Left renal pelvis (tissue), 4 donors: ENCODE data around the gene PRDM16. TPM values are rescaled to one million over a fixed set of nuclear protein-coding genes. Genes with fewer than 3 reads are reported as not detected.

Experiments
- DNase-seq, 4 donors: peaks; one replicate each; pipeline ENCODE4 v3.0.0-alpha.2; 2013; ENCODE audit warnings: low read depth in 4 of 4, low spot score in 3 of 4
- polyA plus RNA-seq, 4 donors: library from polyadenylated mRNA; unstranded; fragments of 120-200 nt; gene quantifications; one replicate each; pipeline ENCODE4 v1.2.1, GENCODE V29; 2013; ENCODE audit not compliant: insufficient read length in 4 of 4

Gene PRDM16
- 10 to 100 TPM in 1 of 4 donors, 1 to 10 TPM in 3; 1.1 to 11.1 (median 6.8) TPM for polyA plus RNA-seq

DNA sequence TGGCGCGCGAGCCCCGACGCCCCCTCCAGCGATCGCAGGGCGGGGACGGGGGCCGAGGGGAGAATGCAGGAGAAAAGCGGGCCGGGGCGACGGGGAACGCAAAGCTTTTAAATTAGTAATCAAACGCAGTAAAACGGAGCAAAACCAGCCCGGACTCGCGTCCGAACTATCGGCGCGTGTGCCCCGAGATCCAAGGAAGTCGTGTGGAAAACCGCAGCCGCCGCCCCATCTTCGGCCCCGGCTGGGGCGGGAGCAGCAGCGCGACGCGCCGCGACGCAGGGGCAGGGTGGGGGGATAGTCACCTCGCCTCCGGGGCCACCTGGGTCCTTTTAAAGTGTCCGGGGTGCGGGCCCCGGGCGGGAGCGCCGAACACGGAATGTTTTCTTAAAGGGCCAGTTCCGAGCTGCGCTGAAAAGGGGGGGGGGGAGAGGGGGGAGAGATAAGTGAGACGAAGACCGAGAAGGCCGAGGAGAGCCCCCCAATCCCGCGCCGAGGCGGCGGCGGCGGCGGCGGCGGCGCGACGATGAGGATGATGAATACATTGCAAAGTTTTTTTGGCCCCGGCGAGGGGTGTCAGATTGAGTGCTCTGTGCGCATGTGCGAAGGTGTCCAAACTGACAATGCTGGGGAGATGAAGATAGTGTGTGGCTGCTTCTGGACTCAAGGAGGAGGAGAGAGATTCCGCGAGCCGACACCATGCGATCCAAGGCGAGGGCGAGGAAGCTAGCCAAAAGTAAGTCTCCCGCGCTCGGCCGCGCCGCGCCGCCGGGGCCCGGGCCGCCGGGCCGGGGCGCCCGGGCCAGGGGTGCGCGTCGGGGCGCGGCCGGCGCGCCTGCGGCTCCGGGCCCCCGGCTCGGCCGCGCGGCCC, at the start of gene PRDM16:
PRDM16 (plus strand) TSS at position 640 of the 868 bp plus-strand sequence; CDS start at position 697, 57 bp downstream.
- DNase-seq, result no peak

DNA sequence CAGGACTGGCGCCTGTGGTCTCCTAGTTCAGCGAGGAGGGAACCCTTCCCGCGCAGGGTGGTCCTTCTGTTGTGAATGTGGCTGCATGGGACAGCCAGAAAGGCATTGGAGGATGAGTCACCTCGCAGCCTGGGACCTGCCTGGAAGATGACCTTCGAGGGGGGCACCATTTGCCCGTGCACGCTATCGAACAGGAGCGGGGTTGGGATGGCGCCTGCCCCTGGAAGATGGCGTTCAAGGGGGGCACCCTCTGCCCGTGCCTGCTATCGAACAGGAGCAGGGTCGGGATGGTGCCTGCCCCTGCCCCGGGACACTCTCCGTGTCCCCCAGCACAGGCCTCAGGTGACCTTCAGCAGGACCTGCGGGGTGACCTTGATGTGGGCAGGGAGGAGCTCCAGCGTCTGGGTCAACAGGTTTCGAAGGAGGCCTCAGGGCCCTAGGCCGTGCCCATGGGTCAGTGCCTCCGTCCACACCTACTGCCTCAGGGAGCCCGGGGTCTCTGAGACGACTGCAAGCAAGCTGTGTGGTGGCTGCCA, 49.4 kb upstream of the PRDM16 start:
- no peak for DNase-seq

DNA sequence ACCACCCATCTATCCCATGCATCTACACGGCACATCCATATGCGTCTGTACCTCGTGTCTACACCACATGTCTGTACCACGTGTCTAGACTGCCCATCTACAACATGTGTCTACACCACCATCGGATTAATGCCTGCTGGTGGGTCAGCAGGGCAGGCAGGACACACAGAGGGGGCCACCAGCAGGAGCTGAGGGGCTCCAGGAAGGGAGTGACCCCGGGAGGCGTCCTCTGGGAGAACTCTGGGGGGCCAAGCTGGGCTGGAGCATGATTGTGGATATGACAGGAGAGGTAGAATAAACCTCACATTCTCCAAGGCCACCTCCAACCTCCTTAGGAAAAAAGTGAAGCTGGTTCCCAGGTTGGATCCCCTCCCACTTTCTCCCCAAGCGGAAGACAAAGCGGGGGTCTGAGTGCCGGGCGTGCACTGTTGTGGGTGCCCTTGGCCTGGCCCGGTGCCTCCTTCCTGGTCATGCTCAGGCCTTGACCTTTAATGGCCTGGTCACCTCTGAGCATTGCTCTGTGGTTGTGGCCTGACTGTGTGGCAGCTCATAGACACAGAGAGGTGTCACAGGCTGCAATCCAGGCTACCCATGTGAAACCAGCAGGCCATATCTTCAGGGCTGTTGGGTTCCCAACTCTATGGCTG, 48.6 kb upstream of the PRDM16 start:
- DNase-seq, result no peak

DNA sequence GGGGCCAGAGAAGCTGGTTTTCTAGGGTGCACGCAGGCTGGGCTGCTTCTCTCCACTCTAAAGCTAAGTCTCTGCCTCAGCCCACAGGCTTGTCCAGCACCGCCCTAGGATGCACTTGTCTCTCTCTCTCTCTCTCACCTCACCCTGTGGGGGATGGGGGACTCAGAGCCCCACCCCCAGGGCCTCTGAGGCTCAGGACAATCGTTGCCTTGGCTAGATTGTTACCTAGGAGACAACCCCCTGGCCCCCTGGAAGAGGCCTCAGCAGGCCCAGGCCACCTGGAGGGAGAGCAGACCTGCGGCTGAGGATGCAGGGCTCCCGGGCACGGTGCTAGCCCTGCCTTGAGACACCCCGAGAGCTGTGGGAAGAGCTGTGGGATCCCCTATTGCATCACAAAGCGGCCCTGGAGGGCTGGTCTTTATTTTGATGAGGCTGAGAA, 47.8 kb upstream of the PRDM16 start, which contains the start of gene ACTRT2:
ACTRT2 (plus strand) TSS at position 235 of the 439 bp plus-strand sequence. CDS start 220 bp downstream, outside the sequence.
- DNase-seq, result no peak

GRCh38 chr1:3021801-3022401, 47.1 kb upstream of the PRDM16 start:
- DNase-seq, result no peak

GRCh38 chr1:3022511-3022973, 46.5 kb upstream of the PRDM16 start:
- no peak for DNase-seq

DNA sequence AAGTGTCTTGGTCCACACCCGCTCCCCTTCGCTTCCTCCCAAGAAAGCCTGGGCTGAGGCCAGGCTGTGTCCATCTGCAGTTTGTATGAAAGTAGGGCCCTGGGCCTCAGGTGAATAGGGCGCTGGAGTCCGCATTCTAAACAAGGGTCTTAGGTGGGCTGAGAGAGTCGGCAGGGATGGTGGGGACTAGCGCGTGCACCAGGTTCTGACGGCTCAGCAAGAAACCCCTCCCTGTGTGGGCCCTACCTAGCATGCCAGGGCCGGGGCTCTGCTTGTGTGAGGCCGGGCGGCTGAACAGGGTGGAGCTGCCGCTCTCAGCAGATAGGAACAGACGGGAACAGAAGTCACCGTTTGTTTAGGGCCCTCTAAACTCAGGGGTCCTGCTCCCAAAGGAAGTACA, 46.0 kb upstream of the PRDM16 start:
- DNase-seq, result no peak

DNA sequence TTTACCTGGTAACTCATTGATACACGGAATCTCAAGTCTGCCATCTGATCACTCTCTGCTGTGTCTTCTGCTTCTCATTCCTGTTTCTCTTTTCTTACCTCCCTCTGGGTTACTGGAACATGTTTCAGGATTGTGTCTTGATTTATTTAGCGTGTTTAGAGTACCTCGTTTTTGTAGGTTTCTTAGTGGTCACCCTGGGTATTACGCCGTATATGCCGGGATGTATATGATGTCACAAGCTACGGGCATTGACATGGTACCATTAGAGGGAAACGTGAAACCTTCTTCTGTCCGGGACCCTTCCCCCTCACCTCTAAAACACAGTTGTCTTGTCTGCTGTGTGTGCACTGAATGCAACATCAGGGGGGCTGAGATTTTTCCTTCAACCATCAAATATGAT, 45.0 kb upstream of the PRDM16 start:
- no peak for DNase-seq

GRCh38 chr1:3024588-3024987, 44.4 kb upstream of the PRDM16 start:
- DNase-seq, result no peak

DNA sequence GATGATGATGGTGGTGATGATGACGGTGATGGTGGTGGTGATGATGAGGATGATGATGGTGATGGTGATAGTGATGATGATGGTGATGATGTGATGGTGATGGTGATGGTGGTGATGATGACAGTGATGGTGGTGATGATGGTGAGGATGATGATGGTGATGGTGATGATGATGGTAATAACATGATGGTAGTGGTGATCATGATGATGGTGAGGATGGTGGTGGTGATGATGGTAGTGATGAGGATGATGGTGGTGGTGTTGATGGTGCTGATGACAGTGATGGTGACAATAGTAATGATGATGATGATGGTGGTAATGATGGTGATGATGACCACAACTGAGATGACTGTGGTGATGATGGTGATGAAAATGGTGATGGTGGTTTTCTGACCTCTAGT, 42.9 kb upstream of the PRDM16 start:
- DNase-seq, result no peak

GRCh38 chr1:3026581-3027391, 42.2 kb upstream of the PRDM16 start:
- DNase-seq, result no peak

DNA sequence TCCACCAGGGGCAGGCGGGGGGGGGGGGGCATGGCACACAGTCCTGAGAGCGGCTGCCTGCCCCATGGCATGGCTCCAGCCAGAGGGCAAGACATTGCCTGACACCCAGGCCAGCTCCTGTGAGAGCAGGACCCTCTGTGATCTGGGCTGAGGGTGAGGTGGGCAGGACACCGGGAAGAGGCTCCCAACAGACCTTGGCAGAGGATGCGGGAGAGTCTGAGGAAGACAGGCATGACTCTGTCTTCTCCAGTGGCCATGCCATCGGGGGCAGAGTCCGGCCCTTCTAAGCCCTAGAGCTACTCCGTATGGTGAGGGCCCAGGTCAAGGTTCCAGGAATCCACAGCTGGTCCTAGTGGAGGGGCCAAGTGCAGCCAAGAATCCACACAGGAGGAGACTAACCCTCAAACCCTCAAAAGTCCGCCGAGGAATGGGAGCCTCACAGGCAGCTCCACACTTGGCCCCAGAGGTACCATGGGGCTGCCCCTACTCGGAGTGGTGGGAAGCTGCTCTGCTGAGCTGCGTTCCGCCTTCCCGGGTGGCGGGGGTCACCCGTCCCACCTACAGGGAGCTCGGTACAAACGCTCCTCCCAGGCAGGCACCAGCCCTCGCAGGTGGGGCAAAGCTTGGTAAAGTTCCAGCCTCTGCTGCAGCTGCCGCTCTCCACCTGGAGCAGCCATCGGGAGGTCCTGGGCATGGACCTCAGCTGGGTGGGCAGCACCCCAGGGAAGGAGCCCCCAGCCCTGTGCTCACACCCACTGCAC, 41.2 kb upstream of the PRDM16 start:
- DNase-seq, result no peak

DNA sequence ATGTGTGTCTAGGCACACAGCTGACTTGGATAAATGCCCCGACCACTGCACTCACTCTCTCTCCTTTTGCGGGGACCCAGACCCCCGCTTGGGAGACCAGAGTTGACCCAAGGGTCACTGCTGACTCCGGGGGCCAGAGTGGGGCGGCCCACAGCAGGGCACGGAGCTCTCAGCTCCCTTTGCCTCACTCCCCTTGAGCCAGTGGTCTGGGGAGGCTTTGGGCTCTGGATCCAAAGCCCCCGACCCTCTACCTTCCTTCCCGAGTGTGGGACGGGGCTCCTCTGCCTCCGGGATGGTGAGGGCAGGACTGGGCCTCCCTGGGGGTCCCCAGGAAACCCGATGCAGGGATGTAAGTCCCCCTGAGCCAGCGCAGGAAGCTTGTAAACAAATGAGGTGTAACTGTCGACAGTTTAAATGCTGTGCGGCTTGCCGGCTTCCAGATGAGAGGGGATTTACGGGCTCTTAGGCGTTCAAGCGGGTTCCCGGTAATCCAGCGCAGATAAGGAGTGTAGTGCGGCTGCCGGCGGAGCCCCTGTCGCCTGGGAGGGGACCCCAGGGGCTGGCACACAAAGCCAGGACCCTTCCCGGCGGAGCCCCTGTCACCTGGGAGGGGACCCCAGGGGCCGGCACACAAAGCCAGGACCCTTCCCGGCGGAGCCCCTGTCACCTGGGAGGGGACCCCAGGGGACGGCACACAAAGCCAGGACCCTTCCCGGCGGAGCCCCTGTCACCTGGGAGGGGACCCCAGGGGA, 40.3 kb upstream of the PRDM16 start:
- DNase-seq, result no peak

DNA sequence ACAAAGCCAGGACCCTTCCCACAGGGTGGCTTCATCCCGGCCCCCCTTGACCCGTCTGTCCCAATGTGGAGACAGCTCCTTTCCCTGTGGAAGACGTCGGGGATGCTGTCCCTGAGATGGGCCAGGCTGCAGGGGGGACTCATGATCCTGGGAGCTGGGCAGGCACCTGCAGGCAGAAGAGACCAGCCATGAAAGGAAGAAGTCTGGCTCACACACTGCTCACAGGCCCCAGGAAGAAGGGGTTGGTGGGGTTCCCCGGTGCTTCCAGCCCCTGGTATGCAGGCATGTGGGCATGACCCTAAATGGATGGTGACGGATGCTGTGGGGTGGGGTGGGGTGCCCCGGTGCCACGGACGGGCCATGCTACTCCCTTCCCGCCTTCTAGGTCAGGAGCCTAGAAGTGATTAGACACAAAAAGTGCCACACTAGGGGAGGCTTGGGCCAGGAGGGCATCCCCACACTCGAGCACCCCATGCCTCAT, 39.5 kb upstream of the PRDM16 start:
- DNase-seq, result no peak

DNA sequence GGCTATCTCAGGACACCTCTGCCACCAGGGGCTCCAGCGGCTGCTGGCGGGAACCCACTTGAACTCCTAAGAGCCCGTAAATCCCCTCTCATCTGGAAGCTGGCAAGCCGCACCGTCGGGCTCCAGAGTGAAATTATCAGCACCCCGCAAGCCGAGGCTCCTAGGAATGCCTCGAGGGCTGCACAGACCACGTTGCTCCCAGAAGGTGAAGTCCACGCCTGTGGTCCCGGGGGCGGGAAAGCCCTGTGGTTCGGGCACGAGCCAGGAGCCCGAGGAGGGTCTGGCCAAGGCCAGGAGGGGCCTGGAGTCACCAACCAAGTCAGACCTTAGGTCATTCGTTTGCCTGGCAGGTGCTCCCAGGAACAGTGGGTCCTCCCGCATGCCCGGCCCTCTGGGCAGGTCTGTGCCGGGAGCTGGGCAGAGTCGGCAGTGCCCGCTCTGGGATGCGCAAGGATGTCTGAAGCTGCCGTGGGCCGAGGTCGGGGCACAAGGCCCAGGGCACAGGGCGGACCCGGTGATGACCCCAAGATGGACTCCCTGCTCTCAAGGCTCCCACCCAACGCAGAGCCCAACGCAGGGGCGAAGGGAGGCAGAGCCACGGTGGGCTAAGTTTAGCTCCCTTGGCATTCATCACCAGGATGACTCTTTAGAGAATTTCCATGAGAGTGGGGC, 38.9 kb upstream of the PRDM16 start:
- DNase-seq, result no peak

DNA sequence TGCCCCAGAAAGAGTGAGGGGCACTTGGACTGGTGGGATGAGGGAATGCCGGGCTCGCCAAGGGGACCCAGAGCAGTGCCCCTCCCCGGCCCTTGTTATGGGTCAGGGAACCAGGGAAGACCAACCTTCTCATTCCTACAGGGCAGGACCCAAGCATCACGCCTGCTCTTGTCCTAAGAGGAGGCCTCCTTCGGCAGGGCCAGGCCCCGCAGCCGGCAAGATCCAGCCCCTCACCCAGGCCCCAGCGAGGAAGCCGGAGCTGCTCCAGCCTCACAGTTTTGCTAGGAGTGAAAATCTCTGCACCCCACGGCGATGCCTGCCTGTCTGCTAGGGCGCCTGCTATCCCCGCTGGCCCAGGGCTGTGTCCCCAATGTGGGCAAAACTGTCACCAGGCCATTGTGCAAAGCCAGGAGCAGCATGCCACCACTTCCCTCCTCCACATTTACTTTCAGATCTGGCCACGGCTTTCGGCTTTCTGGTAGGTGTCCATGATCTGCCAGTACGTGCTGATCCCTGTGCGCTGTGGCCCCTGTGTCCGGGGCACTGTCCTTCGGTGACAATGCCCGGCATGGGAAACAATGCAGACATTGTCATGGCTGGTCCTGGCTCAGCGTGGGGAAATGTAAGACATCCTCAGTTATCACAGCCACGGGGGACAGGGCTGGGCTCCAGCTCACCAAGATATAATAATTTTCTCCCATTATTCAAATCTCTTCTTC, 38.2 kb upstream of the PRDM16 start:
- no peak for DNase-seq
